HG03354 (cell line): ENCODE data around the gene CMTM8.
A peak's percentile ranks its signal among the peaks of the same experiment; 100 is the strongest.

Experiments
- ATAC-seq: cut with Tn5 transposase; IDR thresholded peaks from one replicate; pipeline ENCODE4 v1.9.1; 2021; ENCODE audit warnings: mild to moderate bottlenecking; ENCODE audit not compliant: unreplicated experiment, poor library complexity, severe bottlenecking

Gene CMTM8

GRCh38 chr3:32262201-32262600 is 23.7 kb downstream of the CMTM8 start:
- no peak for ATAC-seq

GRCh38 chr3:32274306-32274705 is 35.8 kb downstream of the CMTM8 start:
- no peak for ATAC-seq

- ATAC-seq, result no peak
Observed at GRCh38 chr3:32275506-32275905, 37.0 kb downstream of the CMTM8 start.

GRCh38 chr3:32276279-32276841 is 37.9 kb downstream of the CMTM8 start:
- ATAC-seq, result no peak

GRCh38 chr3:32278714-32279113 is 40.2 kb downstream of the CMTM8 start:
- no peak for ATAC-seq

GRCh38 chr3:32280262-32280910 is 41.9 kb downstream of the CMTM8 start:
- no peak for ATAC-seq

GRCh38 chr3:32281570-32282106 is 43.2 kb downstream of the CMTM8 start:
- no peak for ATAC-seq

- ATAC-seq, result no peak
Observed at GRCh38 chr3:32282578-32283154, 44.2 kb downstream of the CMTM8 start.

GRCh38 chr3:32283304-32283703 is 44.8 kb downstream of the CMTM8 start:
- no peak for ATAC-seq

- no peak for ATAC-seq
Observed at GRCh38 chr3:32284443-32285212, 46.1 kb downstream of the CMTM8 start.

- no peak for ATAC-seq
Observed at GRCh38 chr3:32285891-32286290, 47.4 kb downstream of the CMTM8 start.

- no peak for ATAC-seq
Observed at GRCh38 chr3:32288819-32289218, 50.3 kb downstream of the CMTM8 start.

GRCh38 chr3:32290619-32291018 is 52.1 kb downstream of the CMTM8 start:
- ATAC-seq, result no peak

GRCh38 chr3:32292085-32292796 is 53.8 kb downstream of the CMTM8 start:
- no peak for ATAC-seq

- ATAC-seq, result no peak
Observed at GRCh38 chr3:32293903-32294302, 55.4 kb downstream of the CMTM8 start.

GRCh38 chr3:32296251-32297204 is 58.0 kb downstream of the CMTM8 start:
- ATAC-seq, result peak; percentile 85

GRCh38 chr3:32297366-32297765 is 58.9 kb downstream of the CMTM8 start:
- ATAC-seq, result no peak

- no peak for ATAC-seq
Observed at GRCh38 chr3:32301426-32301825, 62.9 kb downstream of the CMTM8 start.
